ENCODE measurements around the gene RGS18.
"Not testable (repeated sequence)": the region's sequence is repeated elsewhere in the genome, so short reads cannot be mapped to it uniquely, and the experiment has no call there.

Gene RGS18

GRCh38 chr1:192158181-192158580, at the start of gene RGS18:
TSS of gene RGS18 (plus strand) at chr1:192158462. CDS start at chr1:192158638, 176 bp downstream.
- Mint-ChIP-seq H3K4me3 (no peak within 1 kb of the TSS), H3K36me3 (no peaks in the 10 kb centered on the region), H3K27ac (no peak within 1 kb of the TSS), H3K4me1 (no peaks in the 10 kb centered on the region), H3K9me3 (peaks cover 2 to 4% of the 10 kb centered on the region in 2 donors), H3K27me3 (no peaks in the 10 kb centered on the region)
- no peak for DNase-seq
- ATAC-seq (replicated peaks): peak; percentile 86 to 96

GRCh38 chr1:192109576-192109975, 48.7 kb upstream of the RGS18 start:
- Mint-ChIP-seq H3K4me1 (no peaks in the 10 kb centered on the region), H3K27ac (no peak overlapping the region), H3K9me3 (no peaks in the 10 kb centered on the region), H3K4me3 (no peak overlapping the region), H3K27me3 (no peaks in the 10 kb centered on the region), H3K36me3 (no peaks in the 10 kb centered on the region)
- ATAC-seq (replicated peaks) (no peak), DNase-seq (no peak)

- no peak overlapping the region for H3K27ac Mint-ChIP-seq
- H3K4me3 Mint-ChIP-seq: no peak overlapping the region
- no peak for DNase-seq
- ATAC-seq (replicated peaks): no peak
- peaks cover 0 to 2% of the 10 kb centered on the region in 2 donors for H3K9me3 Mint-ChIP-seq
- no peaks in the 10 kb centered on the region for H3K27me3 Mint-ChIP-seq
- no peaks in the 10 kb centered on the region for H3K36me3 Mint-ChIP-seq
- no peaks in the 10 kb centered on the region for H3K4me1 Mint-ChIP-seq
These were observed 43.3 kb upstream of the RGS18 start for GRCh38 chr1:192115000-192115399.

DNA sequence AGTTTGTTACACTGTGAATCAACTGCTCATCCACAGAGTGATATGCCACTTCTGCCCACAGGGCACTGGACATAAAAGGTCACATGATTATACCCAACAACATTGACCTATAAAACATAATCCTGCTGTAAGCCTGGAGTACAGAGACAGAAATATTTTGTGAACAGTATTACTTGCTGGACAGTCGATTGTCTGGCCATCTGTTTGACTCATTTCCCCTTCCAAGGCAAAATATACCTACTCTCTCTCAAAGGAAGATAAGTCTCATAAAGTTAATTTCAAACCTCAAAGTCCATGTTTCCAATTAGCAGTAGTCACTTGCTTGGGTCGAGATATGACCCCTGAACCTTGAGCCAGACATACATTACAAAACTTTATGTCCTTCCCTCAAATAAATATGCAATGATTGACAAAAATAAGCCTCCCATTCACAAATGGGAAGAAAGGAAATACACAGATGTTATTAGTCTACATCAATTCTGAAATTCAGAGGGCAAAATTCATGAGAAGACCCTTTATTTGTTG, 39.3 kb upstream of the RGS18 start:
- Mint-ChIP-seq H3K27me3 (no peaks in the 10 kb centered on the region), H3K36me3 (no peaks in the 10 kb centered on the region), H3K27ac (no peak overlapping the region), H3K4me1 (no peaks in the 10 kb centered on the region), H3K4me3 (no peak overlapping the region), H3K9me3 (peaks cover 0 to 4% of the 10 kb centered on the region in 2 donors)
- ATAC-seq (replicated peaks): no peak
- DNase-seq: no peak

DNA sequence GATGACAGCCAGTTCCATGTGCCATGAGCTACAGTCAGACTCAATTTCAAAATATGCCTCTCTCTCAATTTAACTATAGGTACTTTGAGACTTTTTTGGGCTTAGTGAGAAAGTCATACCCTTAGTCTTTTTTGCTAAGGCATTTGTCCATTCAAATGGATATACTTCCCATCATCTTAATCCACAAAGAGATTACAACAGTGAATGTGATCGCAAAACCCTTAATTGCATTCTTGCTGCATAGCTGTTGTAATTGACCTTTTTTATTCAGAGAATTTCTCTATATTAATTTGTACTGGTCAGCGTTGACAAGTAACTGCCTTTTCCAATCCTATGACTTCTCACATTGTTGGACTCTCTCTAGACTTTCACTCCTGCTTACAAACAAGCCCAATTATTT, 38.6 kb upstream of the RGS18 start:
- Mint-ChIP-seq H3K27me3 (no peaks in the 10 kb centered on the region), H3K4me1 (no peaks in the 10 kb centered on the region), H3K27ac (no peak overlapping the region), H3K9me3 (peaks cover 0 to 4% of the 10 kb centered on the region in 2 donors), H3K4me3 (no peak overlapping the region), H3K36me3 (no peaks in the 10 kb centered on the region)
- DNase-seq (no peak), ATAC-seq (replicated peaks) (no peak)

DNA sequence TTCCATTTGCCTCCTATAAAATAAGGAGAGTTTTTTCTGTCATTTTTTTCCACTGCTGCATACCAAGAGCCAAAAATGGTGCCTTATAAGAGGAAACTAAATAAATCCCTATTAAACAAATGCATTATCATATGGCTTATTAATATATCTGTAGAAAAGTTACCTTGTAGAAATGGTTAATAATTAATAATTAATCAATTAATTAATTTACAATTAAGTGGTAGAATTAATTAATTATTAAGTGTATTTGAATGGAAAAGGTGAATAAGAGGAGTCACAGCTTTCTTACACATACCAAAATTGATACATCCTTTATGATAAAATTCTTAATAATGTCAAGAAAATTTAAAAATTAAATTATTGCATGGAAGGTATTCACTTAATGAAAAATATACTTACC, 35.6 kb upstream of the RGS18 start:
- no peak for ATAC-seq (replicated peaks)
- peaks cover 0 to 2% of the 10 kb centered on the region in 2 donors for H3K9me3 Mint-ChIP-seq
- H3K27me3 Mint-ChIP-seq: no peaks in the 10 kb centered on the region
- H3K36me3 Mint-ChIP-seq: no peaks in the 10 kb centered on the region
- no peak for DNase-seq
- no peak overlapping the region for H3K4me3 Mint-ChIP-seq
- no peaks in the 10 kb centered on the region for H3K4me1 Mint-ChIP-seq
- H3K27ac Mint-ChIP-seq: no peak overlapping the region

DNA sequence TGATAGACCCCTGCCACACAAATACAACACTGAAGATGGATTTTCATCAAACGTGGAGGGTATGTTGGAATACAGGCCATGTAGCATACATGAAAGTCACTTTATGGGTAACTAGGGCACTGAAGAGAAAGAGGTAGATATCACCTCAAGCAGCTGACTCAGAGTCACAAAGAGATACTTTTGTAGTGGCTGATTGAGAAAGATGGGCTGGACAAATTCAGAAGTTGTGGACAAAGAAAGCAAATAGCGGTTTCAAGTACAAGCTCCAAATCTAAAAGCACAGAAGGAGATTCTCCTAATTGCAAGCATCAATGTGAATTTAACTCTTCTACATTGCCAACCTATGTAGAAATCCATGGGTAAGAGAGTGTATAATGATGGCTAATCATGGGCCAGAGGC, 35.0 kb upstream of the RGS18 start:
- Mint-ChIP-seq H3K36me3 (no peaks in the 10 kb centered on the region), H3K9me3 (peaks cover 0 to 2% of the 10 kb centered on the region in 2 donors), H3K27ac (no peak overlapping the region), H3K4me3 (no peak overlapping the region), H3K27me3 (no peaks in the 10 kb centered on the region), H3K4me1 (no peaks in the 10 kb centered on the region)
- DNase-seq (no peak), ATAC-seq (replicated peaks) (no peak)

- ATAC-seq (replicated peaks) (no peak), DNase-seq (no peak)
- Mint-ChIP-seq H3K4me1 (no peaks in the 10 kb centered on the region), H3K36me3 (no peaks in the 10 kb centered on the region), H3K4me3 (no peak overlapping the region), H3K27ac (no peak overlapping the region), H3K27me3 (no peaks in the 10 kb centered on the region), H3K9me3 (peaks cover 0 to 2% of the 10 kb centered on the region in 2 donors)
These were observed 32.1 kb upstream of the RGS18 start for GRCh38 chr1:192126030-192126619.

DNA sequence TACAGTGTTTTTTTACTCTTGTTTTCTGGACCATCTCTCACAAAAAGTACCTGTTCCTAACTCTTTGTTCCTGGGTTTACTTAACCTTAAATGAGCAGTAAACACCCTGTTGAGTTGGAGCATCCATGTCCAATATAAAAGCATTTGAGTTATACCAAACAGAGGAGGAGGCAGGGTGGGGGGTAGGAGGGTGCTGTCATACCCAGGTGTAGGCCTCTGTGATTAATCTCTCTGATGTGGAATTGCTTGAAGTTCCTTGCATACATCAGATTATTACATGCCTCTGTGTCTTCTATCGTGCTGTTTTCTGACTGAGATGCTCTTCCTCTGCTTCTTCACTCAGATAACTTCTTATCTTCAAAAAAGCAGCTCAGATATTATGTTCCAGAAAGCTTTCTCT, 28.1 kb upstream of the RGS18 start:
- ATAC-seq (replicated peaks): no peak
- no peaks in the 10 kb centered on the region for H3K4me1 Mint-ChIP-seq
- no peaks in the 10 kb centered on the region for H3K27me3 Mint-ChIP-seq
- H3K4me3 Mint-ChIP-seq: no peak overlapping the region
- no peaks in the 10 kb centered on the region for H3K9me3 Mint-ChIP-seq
- no peak overlapping the region for H3K27ac Mint-ChIP-seq
- no peak for DNase-seq
- H3K36me3 Mint-ChIP-seq: no peaks in the 10 kb centered on the region

DNA sequence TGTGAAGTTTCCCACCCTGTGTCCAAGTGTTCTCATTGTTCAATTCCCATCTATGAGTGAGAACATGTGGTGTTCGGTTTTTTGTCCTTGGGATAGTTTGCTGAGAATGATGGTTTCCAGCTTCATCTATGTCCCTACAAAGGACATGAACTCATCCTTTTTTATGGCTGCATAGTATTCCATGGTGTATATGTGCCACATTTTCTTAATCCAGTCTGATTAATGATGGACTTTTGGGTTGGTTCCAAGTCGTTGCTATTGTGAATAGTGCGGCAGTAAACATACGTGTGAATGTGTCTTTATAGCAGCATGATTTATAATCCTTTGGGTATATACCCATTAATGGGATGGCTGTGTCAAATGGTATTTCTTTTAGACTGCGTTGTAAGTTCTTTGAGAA, 27.4 kb upstream of the RGS18 start:
- not testable (repeated sequence) for DNase-seq; H3K27me3 Mint-ChIP-seq; H3K27ac Mint-ChIP-seq; H3K9me3 Mint-ChIP-seq; H3K4me3 Mint-ChIP-seq; H3K36me3 Mint-ChIP-seq; H3K4me1 Mint-ChIP-seq; ATAC-seq (replicated peaks)

DNA sequence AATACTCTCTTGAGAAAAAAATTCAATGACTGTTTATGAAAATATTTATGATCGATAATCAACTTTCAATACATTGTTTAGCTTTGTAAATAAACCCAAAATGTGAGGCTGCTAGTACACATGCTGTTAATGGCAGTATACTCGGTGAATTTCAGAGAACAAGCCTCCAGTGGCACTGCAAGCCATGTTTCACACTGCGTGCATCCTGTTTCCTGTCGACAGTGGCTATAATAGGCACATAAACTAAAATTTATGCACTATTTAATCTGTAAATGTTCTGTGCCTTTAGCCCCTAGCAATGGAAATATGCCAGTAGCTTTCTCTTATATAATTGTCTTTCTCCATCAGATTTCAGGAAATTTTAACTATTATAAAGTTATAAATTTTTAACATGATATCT, 26.3 kb upstream of the RGS18 start:
- no peaks in the 10 kb centered on the region for H3K4me1 Mint-ChIP-seq
- H3K9me3 Mint-ChIP-seq: no peaks in the 10 kb centered on the region
- H3K4me3 Mint-ChIP-seq: no peak overlapping the region
- no peak for ATAC-seq (replicated peaks)
- H3K27ac Mint-ChIP-seq: no peak overlapping the region
- DNase-seq: no peak
- H3K36me3 Mint-ChIP-seq: no peaks in the 10 kb centered on the region
- H3K27me3 Mint-ChIP-seq: no peaks in the 10 kb centered on the region

- Mint-ChIP-seq H3K4me1 (peaks cover 0 to 2% of the 10 kb centered on the region in 2 donors), H3K27ac (no peak overlapping the region), H3K9me3 (no peaks in the 10 kb centered on the region), H3K4me3 (no peak overlapping the region), H3K36me3 (no peaks in the 10 kb centered on the region), H3K27me3 (no peaks in the 10 kb centered on the region)
- DNase-seq (no peak), ATAC-seq (replicated peaks) (no peak)
These were observed 24.8 kb upstream of the RGS18 start for GRCh38 chr1:192133350-192133926.

DNA sequence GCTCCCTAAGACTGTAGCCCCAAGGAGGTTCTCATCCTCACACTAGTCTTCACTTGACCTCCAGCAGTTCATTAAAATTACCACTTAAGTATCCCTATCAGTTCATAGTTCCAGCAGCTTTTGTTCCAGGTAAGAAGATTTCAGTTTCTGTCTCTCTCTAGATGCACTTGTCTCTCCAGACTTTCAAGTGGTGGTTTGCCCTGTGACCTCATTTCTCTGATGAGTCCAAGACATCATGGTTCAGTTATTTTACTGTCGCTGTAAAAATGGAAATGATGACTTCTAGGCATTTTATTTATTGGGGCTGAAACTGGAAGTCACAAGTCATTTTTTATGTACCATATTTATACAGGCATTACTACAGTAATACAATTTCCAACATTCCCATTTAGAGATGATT, 17.9 kb upstream of the RGS18 start:
- Mint-ChIP-seq H3K9me3 (no peaks in the 10 kb centered on the region), H3K27ac (no peak overlapping the region), H3K36me3 (no peaks in the 10 kb centered on the region), H3K27me3 (no peaks in the 10 kb centered on the region), H3K4me3 (no peak overlapping the region), H3K4me1 (peaks cover 0 to 5% of the 10 kb centered on the region in 2 donors)
- no peak for DNase-seq
- no peak for ATAC-seq (replicated peaks)

DNA sequence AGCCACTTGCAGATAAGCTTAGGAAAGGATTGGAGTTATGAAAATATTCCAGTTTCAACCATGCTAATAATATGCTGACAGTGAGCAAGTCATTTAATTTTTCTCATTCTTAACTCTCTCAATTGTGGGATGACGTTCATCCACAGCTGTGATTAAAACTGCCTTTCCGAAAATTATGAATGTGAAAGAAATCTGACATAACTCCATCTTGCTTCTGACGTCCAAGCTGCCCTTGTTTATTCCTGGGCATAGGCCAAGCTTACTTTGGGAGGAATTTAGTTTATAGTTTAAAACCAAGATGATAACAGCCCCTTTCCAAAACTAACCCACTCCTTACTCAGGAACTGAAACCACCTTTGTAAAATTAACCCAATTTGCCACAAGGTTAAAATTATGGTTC, 11.0 kb upstream of the RGS18 start:
- no peak for ATAC-seq (replicated peaks)
- no peak overlapping the region for H3K27ac Mint-ChIP-seq
- no peak overlapping the region for H3K4me3 Mint-ChIP-seq
- DNase-seq: no peak
- H3K9me3 Mint-ChIP-seq: peaks cover 0 to 1% of the 10 kb centered on the region in 2 donors
- no peaks in the 10 kb centered on the region for H3K4me1 Mint-ChIP-seq
- no peaks in the 10 kb centered on the region for H3K36me3 Mint-ChIP-seq
- H3K27me3 Mint-ChIP-seq: no peaks in the 10 kb centered on the region

DNA sequence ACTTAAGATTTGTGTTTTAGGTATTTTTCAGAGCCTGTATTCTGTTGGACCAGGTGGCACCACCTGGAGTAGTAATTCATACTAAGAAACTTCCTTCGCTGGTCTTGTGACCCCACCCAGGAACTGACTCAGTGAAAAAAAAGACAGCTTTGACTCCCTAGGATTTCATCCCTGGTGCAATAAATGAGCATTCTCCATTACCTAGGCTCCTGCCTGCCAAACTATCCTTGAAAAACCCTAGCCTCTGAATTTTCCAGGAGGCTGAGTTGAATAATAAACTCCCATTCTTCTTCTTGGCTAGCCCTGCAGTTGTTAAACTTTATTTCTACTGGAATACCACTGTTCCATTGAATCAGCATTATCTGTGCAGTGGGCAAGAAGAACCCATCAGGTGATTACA, 10.6 kb upstream of the RGS18 start:
- H3K36me3 Mint-ChIP-seq: no peaks in the 10 kb centered on the region
- no peak overlapping the region for H3K4me3 Mint-ChIP-seq
- H3K27me3 Mint-ChIP-seq: no peaks in the 10 kb centered on the region
- no peak overlapping the region for H3K27ac Mint-ChIP-seq
- ATAC-seq (replicated peaks): no peak
- peaks cover 0 to 1% of the 10 kb centered on the region in 2 donors for H3K9me3 Mint-ChIP-seq
- no peaks in the 10 kb centered on the region for H3K4me1 Mint-ChIP-seq
- DNase-seq: no peak

All from stimulated activated naive B cell treated with anti-CD40 and anti-IgM and Interleukin-4, amounts not matched to agents 10 μg/mL and 1 μg/mL and 100 μg/mL, for 72 hours (primary cell).